HG03460 (cell line): Measurements from ENCODE around the gene KCMF1.

ENCODE experiments used
- ATAC-seq: cut with Tn5 transposase; IDR thresholded peaks from one replicate; pipeline ENCODE4 v1.9.1; 2021; ENCODE audit not compliant: unreplicated experiment

Gene KCMF1

GRCh38 chr2:85019121-85019520 lies 48.2 kb downstream of the KCMF1 start:
- ATAC-seq, result no peak

GRCh38 chr2:85022232-85022631 lies 51.3 kb downstream of the KCMF1 start:
- no peak for ATAC-seq

- no peak for ATAC-seq
These were observed 53.5 kb downstream of the KCMF1 start for GRCh38 chr2:85024372-85025047.

- ATAC-seq, result no peak
These were observed 61.7 kb downstream of the KCMF1 start for GRCh38 chr2:85032621-85033020.

GRCh38 chr2:85033388-85033787 lies 62.4 kb downstream of the KCMF1 start:
- ATAC-seq, result no peak

- no peak for ATAC-seq
These were observed 63.2 kb downstream of the KCMF1 start for GRCh38 chr2:85034158-85034557.

GRCh38 chr2:85037622-85038021 lies 66.7 kb downstream of the KCMF1 start:
- no peak for ATAC-seq

- no peak for ATAC-seq
These were observed 71.4 kb downstream of the KCMF1 start for GRCh38 chr2:85042330-85042729.

DNA sequence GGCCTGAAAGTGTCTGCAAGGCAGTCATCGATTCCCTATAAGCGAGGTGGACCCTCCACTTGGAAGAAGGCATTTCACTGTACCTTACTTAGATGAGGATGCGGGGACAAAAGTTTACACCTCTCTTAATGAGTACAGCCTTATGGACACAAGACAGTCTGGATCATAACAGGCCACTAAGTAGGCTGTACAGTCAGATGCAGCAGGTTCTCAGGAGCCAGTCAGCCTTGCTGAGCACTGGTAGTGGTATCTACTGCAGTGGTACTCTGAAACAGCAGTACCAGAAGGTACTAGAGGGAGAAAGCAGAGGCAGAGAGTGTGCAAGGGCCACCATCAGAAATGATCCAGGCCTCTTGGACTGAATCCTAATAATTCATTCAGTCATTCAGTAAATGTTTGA lies 77.6 kb downstream of the KCMF1 start:
- no peak for ATAC-seq

- ATAC-seq, result no peak
These were observed 78.3 kb downstream of the KCMF1 start for GRCh38 chr2:85049236-85049635.

DNA sequence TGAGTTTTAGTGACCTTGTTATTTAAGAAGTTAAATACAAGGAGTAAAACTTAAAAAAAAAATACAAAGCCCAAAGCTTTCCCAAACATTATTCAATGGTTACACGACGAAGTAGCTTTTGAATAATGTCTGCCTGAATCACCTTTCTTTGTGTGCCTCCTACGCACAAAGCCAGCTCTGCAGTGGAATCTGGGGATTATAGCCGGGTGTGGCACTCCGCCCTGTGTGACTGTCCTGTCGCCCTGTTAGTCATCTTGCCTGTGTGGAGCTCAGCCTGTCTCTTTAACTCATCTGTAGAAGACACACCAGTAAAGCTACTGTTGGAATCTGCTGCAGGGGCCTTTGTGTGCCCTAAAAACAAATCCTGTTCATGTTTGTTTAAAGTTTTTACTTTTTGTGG lies 82.8 kb downstream of the KCMF1 start:
- no peak for ATAC-seq

DNA sequence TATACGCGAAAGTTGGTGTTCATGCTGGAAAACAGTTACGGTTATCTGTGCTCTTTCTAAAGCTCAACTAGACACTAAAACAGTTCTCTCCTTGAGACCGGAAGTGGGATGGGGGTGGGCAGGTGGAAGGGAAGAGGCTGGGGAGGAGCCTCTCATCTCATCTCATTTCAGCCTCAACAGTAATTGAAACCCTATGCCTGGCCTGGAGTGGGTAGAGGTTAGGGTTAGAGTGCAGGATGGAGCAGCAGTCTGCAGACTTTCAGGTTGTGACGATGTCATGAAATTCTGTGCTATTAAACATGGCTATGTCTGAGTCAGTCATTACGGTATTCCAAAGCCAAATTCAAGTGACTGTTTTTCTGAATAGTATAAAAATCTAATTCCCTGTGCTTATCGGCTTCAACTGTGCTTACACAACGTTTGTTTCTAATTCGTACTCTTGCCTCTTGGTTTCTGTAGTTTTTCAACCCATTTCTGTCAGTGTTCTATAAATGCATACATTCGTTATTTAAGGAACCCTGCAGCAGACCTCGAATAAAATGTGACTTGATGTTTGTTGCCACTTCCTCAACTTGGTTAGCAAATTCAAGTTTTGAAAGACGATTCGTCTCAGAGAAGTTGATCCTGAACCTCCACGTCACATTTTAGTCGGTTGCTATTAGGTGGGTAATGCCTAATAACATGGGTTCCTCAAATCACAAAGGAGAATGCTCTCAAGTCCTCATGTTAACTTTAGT lies 86.4 kb downstream of the KCMF1 start:
- ATAC-seq, result no peak

- no peak for ATAC-seq
These were observed 90.9 kb downstream of the KCMF1 start for GRCh38 chr2:85061896-85062295.

GRCh38 chr2:85062565-85062964 lies 91.6 kb downstream of the KCMF1 start:
- ATAC-seq, result no peak

- no peak for ATAC-seq
These were observed 93.1 kb downstream of the KCMF1 start for GRCh38 chr2:85063981-85064599.

DNA sequence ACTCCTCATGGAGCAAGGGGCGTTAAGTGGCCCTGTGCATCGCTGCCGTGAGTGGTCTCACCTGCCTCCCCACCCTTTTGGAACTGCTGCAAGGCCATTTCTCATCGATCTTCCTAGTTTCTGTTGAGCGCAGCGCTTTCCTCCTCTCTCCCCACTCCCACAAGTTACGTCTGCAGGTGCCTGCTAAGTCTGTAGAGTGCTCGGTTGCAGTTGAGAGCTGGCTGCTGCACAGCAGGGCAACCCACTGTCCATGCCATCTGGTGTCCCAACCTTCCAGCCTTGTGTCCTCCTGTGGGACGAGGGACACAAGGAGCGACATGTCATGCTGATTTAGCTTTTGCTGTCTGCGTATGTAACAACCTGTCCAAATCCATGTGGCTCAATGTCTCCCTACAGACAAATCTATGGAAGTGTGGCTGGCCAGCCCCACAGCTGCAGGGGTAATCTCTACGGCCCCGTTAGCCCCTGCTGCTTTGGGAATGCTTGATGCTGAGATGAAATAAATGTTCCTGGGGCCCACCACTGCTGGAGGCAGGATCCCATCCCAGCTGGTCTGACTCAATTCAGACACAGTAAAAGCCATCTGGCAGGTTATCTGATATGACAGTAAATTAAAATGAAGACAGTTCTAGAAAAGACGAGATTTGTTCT lies 94.1 kb downstream of the KCMF1 start:
- no peak for ATAC-seq

DNA sequence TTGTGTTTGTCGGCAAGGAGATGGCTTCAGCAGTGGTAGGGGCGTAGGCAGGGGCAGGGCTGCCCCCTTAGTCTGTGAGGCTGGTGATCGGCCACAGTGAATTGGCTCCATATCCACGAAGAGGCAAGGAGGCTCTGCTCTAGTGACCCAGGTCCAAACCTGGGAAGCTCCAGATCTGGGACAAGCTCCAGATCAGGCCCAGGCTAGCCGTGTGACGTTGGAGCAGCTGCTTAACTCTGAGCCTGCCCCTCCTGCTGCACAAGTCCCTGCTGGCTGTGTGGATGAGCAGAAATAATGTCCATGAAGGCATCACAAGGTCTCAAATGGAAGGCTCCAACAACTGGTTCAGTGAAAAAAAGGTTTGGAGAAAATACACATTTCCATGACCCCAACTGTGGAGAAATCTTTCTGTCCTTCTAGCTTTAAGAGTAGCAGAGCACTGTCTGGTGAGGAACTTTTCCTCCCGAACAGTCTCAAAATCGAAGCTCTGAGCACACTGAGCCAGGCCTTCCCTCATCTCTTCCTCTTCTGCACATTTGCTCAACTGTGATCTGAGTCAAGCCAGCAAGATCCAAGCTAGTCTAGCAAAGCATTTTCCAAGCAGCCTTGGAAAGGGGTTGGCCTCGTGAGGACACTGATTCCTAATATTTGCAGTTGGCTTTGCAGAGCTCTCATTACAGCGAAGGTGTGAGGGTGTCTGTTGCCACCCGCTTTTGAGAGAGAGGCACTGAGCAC lies 95.2 kb downstream of the KCMF1 start:
- no peak for ATAC-seq

- ATAC-seq, result no peak
These were observed 96.0 kb downstream of the KCMF1 start for GRCh38 chr2:85066874-85067351.

GRCh38 chr2:85071096-85071495 lies 100.1 kb downstream of the KCMF1 start:
- ATAC-seq, result no peak

GRCh38 chr2:85073033-85073432 lies 102.1 kb downstream of the KCMF1 start:
- ATAC-seq, result no peak
